Mesenteric fat pad (tissue), 1 donor: ENCODE measurements around the gene FGF8. TPM values are rescaled to one million over a fixed set of nuclear protein-coding genes. Genes with fewer than 3 reads are reported as not detected.
"Not testable (repeated sequence)": the region's sequence is repeated elsewhere in the genome, so short reads cannot be mapped to it uniquely, and the experiment has no call there.

ENCODE experiments used
- DNase-seq: peaks from one replicate; pipeline ENCODE4 v3.0.0-alpha.2; 2020; ENCODE audit warnings: low spot score
- long read RNA-seq: library from polyadenylated mRNA; unstranded; transcript quantifications from one replicate; pipeline ENCODE4 v2.0.0, GENCODE V29; 2020
- total RNA-seq: library from RNA; stranded (reverse); fragmentation: NEBNext Ultra II Directional; extraction: Animal tissue kit (Norgen Biotek cat#: 25700); gene quantifications from one replicate; pipeline ENCODE4 v1.2.1, GENCODE V29; 2021
- donor health status: DM: yes; HTN: yes; CAD: no.

Gene FGF8, protein sequence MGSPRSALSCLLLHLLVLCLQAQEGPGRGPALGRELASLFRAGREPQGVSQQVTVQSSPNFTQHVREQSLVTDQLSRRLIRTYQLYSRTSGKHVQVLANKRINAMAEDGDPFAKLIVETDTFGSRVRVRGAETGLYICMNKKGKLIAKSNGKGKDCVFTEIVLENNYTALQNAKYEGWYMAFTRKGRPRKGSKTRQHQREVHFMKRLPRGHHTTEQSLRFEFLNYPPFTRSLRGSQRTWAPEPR
- not detected for total RNA-seq
- long read RNA-seq, result 0 reads

GRCh38 chr10:101775273-101776160, at the start of gene FGF8:
Gene FGF8, minus strand, starts transcription at chr10:101776114. Its CDS starts 214 bp downstream, at chr10:101775900.
- DNase-seq, result peak; percentile 67

GRCh38 chr10:101824736-101825135, 48.8 kb upstream of the FGF8 start:
- no peak for DNase-seq

GRCh38 chr10:101818872-101819633, 43.1 kb upstream of the FGF8 start:
- no peak for DNase-seq

DNA sequence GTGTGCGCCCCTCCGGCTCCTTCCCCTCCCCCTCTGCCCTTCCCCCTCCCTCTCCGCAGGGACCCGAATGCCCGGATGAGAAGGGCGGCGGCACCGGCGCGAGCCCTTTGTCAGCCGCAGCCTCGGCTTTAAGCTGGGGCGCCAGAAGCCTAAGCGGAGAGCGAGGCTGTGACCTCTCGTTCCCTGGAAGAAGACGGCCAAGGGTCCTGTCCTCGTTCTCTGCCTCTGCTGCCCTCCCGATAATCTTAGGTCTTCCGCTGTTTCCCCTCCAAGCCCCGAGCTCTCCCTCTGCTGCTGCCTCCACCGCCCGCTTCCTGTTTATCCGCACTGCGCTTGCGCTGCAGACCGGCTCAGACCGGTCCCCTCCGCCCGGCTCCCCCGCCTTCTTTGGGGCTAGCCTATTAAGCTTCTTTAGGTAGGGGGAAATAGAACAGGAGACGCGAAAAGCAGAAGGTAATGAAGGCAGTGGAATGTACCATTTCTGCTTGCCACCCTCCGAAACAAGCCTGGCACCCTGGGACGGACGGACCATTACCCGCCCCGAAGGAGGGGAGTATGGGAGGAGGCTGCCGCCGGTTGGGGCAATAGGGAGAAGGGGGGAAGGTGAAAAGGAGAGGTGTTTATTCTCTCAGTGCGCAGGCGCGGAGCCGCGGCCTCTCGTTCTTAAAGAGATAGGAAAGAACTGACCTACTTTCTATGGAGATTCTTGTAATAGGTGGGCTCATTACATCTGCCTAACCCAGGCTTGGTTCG, 42.4 kb upstream of the FGF8 start, which contains the start of gene OGA:
OGA (minus strand) TSS at position 326 of the 753 bp plus-strand sequence. CDS start 422 bp downstream, outside the sequence.
- DNase-seq, result peak; percentile 98

DNA sequence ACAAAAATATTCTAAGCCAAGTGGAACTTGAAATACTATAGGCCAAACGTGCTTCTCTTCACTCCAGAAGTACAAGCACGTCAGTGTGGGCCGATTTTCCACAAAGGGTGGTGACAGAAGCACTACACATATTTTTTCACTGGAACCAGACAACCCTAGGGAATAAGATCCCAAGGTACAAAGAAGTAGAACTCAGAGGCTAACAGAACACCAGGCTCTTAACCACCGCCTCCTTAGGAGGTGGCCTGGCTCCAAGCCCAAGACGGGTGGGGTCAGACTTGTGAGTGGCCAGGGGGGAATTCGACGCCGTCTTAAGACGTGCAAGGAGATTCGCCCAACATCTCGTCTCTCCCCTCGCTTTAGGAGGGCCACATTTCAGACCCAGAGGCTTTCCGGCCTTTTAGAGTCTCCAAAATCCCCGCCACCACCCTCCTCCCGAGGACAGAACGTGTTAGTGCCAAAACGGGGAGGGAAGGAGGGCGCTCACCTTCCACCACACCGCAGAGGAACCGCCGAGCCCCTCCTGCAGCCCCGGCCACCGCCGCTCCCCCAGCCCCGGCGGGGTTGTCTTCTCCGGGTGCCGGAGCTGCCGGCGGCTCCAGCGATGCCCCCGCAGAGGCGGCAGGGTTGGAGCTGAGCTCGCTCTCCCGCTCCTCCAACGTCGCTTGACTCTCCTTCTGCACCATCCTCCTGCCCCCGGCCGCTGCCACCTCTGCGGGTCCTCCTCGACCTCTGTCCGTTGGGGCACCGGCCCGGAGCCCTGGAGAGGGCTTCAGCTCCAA, 41.6 kb upstream of the FGF8 start:
- no peak for DNase-seq

GRCh38 chr10:101816913-101817336, 41.0 kb upstream of the FGF8 start:
- DNase-seq, result no peak

DNA sequence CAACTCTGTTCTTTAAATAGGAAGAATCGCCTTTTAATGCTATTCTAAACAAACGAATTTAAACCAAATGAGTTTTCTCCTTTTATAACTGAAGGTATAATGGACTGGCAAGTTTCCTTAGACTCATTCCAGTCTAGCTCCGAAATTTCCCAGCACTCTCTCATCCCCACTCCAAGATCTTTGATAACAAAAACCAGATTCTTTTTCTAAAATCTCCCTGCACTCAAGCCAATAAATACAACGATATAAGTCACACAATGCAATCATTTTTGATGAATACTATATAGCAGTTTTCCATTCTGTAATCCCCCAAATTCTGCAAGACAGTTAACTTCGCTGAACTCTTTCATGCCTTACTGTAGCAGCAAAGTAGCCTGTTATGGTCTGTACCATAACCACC, 40.5 kb upstream of the FGF8 start:
- DNase-seq, result no peak

- no peak for DNase-seq
These were observed 38.7 kb upstream of the FGF8 start for GRCh38 chr10:101814466-101815071.

- DNase-seq, result no peak
These were observed 36.7 kb upstream of the FGF8 start for GRCh38 chr10:101812606-101813005.

DNA sequence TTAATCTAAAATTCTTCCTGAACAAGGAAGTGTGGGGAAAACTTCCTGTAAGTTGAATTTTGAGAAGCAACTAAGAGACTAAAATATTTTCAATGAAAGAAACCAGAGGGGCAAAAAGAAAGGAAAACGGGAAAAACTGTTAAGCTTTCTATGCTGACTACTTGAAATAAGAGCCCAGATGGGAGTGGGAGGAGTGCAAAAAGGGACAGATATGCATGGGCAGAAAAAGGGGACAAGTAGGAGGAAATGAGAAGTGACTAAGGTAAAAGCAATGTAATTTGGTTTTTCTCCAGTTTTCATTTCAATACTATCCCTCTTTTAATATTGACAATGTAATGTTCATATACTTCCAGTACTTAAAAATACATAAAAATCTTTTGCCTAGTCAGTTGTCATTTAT, 31.2 kb upstream of the FGF8 start:
- DNase-seq, result no peak

DNA sequence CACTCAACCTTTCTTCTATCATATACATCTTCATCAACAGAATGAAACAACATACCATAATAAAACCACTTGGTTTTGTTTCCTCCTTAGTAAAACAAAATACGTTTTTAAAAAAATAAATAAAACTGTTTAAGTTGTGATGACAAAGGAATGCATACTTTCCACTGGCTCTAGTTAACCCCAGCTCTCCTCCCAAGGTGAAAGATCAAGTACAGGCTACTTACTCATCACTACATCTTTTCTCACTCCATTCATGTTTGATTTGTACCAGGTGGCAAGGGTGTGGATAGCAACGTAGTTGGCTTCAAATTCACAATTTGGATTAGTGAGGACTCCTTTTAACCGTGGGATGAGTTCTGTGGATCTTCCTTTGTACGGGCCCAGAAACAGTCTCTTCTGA, 27.6 kb upstream of the FGF8 start:
- DNase-seq, result no peak

- no peak for DNase-seq
These were observed 21.6 kb upstream of the FGF8 start for GRCh38 chr10:101797403-101798059.

DNA sequence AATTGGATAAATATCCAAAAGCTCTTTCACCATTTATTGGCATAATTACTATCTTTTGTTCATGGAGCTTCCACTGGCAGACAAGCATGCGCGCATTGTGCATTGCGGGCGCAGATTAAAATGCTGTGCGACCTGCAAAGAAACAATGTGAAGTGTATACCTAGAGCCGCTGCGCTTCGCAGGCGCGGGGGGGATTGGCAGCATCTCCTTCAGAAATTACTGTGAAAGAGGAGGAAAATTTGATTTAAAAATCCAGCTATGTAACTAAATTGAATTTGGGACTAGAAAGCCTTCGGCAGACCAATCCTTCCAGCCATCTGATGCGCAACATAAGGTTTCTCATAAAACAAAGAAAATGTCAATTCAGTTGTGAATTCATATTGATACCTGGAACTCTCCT, 17.6 kb upstream of the FGF8 start:
- DNase-seq, result no peak

- DNase-seq, result no peak
These were observed 13.8 kb upstream of the FGF8 start for GRCh38 chr10:101789686-101790085.

DNA sequence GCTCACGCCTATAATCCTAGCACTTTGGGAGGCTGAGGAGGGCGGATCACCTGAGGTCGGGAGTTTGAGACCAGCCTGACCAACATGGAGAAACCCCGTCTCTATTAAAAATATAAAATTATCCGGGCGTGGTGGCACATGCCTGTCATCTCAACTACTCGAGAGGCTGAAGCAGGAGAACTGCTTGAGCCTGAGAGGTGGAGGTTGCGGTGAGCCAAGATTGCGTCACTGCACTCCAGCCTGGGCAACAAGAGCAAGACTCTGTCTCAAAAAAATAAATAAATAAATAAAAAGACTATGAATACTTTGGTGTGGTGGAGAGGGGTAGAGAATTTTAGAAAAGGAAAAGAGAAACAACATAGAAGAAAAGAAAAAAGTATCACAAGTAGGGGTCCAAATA, 13.3 kb upstream of the FGF8 start:
- DNase-seq, result not testable (repeated sequence)

- no peak for DNase-seq
These were observed 9.9 kb upstream of the FGF8 start for GRCh38 chr10:101785801-101786200.

DNA sequence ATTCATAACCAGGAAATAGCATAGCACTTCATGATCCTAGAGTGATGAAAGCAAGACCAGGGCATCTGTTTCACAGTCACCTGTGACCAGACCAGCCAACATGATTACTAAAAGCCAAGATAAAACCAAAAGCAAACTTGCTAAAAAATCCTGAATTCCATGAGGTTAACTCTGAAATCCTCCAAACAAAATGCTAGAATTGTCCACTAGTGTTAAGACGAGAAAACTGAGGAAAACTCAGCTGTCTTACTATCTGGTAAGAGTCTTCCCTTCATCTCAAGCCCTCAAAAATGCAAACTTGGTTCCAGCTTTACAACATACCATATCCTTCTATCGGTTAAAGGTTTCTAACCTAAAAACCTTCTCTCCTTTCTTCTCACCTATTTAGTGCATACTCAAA, 8.6 kb upstream of the FGF8 start:
- no peak for DNase-seq

DNA sequence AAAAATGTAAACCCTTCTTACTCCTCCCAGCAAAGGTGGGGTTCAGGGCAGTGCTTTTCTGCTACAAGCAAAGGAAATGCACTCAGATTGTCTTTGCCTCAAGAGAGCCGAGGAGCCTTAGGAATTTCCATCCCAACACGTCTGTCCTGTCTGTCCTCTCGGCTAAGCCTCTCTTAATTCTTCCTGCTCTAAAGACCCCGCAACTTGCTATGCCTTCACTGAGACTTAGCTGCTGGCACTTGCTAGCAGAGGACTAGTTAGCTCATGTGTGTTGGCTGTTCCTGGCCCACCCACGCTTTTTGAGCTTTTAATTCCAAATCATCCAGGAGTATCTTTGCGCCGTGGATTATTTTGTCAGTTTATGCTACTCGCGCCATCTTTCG, 7.8 kb upstream of the FGF8 start:
- DNase-seq, result peak; percentile 59
